ENCODE measurements around the gene LUC7L3.
"Not testable (repeated sequence)": the region's sequence is repeated elsewhere in the genome, so short reads cannot be mapped to it uniquely, and the experiment has no call there.

Gene LUC7L3

DNA sequence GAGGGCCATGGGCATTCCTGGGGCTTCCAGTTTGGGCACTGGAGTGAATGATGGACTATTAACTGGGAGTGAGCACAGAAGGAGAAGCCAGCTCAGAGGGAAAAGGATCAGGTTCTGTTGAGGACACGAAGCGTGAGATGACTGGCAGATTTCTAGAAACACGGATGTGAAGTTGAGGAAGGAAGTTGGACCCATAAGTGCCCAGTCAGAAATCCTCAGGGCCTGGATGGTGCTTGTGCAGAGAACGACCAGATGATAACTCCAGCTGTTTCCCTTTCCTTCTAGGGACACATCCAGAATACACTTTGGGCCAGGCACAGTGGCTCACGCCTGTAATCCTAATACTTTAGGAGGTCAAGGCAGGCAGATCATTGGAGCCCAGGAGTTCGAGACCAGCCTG is 71.2 kb downstream of the LUC7L3 start:
- no peak for DNase-seq

DNA sequence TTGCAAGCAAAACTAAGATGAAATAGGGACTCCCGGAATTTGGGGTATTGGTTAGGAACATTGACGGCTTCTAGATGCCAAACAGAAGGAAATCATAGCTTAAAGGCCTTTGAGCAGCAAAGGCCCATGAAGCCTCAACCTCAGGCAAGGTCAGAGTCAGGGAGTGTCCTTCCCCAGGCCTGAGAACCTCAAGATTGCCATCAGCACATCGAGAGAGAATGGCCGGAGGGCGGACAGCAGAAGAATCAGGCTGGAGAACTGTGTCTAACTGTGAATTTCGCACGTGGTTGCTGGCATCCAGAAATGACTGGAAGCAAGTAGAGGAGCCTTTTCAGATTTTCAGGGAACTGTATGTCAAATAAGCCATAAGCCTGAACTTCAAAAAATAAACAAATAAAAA is 72.7 kb downstream of the LUC7L3 start:
- DNase-seq: no peak

DNA sequence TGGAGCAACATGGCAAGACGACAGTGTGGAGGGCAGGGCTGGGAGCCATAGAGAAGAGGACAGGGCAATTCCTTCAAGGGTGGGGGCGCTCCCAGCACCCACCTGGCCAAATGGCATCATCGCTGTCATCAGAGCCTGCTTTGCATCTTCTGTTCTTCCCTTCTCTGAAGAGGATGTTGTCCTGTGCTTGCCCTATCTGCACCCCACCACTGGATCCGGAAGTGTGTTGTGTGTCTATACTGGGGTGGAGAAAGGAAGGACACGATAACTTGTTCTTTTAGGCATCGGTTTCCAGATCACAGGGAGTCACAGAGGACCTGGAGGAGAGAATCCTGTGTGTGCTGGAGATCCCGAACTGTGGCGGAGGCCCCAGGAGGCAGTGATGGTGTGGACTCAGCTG is 73.6 kb downstream of the LUC7L3 start:
- no peak for DNase-seq

DNA sequence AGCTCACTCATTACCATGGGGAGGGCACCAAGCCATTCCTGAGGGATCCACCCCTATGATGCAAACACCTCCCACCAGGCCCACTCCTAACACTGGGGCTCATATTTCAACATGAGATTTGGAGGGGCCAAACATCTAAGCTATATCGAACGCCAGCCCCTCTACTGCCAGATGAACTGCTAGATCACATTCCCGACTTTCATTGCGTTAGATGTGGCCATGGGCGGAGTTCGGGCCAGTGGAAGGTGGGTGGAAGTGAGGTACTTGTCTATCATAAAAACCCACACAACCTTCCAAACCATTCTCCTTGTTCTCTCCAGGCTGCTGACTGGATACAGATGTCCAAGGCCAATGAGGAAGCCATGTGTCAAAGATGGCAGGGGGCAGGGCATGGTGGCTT is 75.0 kb downstream of the LUC7L3 start:
- no peak for DNase-seq

DNA sequence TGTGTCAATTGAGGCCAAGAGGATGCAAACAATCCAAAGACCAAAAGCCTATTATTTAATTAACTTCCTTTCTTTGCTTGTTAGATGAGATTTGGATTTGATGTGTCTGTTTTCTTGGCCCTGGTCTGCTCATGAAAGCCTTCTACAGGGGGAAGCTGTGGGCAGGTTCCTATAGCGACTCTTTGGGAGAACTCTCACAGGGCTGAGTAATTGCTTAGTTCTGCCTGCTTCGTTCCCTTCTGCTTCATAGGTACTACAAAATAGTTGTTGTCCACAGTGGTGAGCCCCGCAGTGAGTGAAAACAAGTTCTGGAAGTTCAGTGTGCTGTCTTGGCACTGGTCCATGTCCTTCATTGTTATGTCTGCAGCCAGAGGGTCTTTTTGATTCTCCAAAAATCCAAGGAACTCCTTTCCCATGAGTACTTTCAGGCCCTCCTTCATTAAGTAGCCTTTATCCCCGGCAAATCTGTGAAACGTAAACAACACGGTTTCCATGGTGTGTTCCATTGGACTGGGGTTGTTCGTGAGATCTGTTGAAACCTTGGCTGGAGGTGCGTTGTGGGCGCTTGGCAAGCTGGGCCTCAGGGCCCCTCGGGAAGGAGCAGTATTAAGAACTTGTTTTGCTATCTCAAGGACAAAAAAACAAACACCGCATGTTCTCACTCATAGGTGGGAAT is 77.9 kb downstream of the LUC7L3 start:
- no peak for DNase-seq

DNA sequence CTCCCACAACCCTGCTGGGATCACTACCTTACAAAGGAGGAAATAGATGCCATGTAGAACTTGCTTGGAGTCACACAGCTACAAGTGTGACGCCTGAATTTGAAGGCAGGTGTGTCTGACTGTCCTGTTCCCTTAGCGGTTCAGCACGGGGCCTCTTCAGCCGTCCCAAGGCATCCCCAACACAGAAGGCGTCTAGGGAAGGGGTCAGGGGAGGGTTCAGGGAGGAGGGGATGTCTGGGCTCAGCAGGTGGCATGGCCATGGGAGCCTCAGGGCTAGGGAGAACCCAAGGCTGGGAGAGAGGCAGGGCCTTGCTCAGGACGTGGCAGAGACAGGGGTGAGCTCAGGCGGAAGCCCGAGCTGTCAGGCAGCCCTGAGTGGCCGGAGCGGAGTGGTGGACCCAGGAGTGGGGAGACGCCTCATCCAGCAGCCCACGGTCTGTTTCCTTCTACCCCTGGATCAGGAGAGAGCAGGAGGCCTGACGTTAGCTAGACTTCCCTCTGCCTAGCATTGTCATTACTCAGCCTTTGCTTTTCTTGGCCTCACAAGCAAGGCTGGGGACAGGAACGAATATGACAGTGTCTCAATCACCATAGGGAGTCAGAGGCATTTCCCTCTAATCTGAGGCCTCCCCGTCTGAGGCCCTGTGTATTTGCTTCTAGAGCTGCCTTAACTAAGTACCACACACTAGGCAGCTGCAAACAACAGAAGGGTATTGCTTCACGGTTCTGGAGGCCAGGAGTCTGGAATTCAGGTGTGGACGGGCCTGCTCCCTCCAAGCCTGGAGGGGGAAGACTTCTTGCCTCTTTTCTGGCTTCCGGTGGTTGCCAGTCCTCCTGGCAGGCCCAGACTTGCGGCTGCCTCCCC is 79.3 kb downstream of the LUC7L3 start:
- DNase-seq: no peak

DNA sequence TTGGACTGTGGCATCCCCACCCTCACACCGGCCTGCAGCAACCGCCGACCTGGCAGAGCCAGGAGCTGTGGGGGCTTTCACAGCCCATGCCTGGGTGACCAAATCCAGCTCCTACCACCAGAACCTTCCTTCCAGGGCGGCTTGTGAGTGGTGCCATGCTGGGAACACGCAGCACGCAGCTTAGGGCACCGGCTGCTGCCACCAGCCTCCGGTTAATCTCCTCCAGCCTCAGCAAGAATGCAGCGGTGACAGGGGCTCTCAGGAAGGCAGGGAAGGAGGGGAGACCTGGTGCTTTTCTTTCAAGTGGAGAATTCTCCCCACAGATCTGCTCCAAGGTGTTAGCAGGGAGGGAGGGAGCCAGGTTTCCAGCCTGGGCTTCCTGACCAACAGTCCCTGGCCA is 80.2 kb downstream of the LUC7L3 start:
- no peak for DNase-seq

DNA sequence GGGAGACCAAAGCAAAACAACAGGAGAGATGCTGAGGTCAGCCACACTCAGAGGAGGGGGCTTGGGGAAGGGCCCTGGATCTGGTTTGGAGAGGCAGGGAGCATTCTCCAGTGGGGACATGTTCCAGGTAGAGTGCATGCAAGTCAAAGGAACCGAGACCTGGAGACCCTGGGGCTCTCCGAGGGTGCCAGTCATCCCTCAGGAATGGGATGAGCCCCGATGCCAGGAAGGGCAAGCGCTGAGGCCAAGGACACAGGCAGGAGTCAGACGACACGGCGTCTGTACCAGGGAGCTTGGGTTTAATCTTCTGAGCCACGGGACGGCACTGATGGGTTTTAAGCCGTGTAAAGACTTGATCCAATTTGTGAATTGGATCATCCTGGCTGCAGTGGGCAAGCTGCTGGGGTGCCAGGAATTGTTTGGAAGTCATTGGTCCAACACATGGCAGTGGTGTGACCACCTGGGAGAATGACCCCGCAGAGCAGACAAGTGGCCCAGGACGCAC is 80.8 kb downstream of the LUC7L3 start:
- DNase-seq: no peak

DNA sequence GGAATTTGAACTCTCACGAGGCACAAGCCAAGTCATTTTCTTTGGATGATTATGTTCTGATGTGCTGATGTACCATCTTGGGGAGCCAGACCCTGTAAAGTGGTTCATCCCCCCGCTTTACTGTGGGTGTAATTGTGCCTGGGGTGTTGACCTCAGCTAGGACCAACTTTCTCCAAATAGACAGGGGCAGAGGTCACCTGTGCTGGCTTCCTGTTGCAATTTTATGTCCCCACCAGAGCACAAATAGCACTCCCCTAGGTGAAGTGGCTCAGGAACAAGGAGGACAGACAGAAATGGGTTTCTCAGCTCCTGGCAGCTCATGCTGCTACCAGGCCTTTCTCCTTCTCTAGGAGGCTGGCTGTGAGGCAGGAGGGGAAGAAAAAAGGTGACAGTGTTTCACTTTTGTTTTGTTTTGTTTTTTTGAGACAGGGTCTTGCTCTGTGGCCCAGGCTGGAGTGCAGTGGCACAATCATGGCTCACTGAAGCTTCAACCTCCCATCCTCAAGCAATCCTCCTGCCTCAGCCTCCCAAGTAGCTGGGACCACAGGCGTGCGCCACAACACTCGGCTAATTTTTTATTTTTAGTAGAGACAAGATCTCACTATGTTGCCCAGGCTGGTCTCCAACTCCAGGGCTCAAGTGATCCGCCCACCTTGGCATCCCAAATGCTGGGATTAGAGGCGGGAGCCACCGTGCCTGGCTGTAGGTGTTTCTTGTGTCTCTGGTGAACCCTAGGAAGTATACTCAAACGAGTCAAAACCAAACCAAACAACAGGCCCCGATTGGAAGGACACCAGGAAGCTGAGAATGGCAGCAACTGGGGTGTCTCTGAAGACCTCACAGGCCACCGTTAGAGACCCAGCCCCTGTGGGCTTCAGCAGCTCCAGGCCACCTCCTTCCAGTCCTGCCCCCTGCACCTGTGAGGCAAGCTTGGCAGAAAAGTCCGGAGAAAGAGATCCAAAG is 83.5 kb downstream of the LUC7L3 start:
- DNase-seq: no peak

DNA sequence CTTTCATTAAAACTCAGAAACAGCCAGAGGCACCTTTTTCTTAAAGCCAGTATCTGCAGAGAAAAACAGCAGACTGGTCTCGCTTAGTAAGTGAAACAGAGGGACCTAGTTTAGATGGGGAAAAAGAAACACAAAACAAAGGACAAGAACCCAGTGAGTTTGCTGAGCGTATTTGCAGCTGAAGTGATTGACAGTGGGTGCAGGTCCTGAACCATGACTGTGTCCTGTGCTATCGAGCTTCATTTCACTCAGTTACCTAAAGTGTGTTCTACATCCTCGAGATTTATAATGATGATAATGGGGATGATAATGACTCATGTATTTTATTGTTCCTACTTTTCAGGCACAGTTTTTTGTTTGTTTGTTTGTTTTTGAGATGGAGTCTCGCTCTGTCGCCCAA is 84.3 kb downstream of the LUC7L3 start:
- DNase-seq: no peak

DNA sequence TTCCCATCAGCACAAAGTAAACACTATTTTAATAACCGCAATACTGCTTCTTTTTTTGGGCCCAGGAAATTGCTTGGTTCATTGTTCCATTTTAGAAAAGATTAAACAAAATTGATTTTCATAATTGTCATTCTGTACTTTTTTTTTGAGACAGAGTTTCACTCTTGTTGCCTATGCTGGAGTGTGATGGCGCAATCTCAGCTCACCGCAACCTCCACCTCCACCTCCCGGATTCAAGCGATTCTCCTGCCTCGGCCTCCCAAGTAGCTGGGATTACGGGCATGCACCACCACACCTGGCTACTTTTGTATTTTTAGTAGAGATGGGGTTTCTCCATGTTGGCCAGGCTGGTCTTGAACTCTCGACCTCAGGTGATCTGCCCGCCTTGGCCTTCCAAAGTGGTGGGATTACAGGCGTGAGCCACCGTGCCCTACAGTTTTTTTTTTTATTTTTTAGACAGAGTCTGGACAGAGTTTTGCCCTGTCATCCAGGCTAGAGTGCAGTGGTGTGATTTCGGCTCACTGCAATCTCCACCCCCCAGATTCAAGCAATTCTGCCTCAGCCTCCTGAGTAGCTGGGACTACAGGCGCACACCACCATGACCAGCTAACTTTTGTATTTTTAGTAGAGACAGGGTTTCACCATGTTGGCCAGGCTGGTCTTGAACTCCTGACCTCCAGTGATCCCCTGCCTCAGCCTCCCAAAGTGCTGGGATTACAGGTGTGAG is 85.5 kb downstream of the LUC7L3 start:
- not testable (repeated sequence) for DNase-seq

DNA sequence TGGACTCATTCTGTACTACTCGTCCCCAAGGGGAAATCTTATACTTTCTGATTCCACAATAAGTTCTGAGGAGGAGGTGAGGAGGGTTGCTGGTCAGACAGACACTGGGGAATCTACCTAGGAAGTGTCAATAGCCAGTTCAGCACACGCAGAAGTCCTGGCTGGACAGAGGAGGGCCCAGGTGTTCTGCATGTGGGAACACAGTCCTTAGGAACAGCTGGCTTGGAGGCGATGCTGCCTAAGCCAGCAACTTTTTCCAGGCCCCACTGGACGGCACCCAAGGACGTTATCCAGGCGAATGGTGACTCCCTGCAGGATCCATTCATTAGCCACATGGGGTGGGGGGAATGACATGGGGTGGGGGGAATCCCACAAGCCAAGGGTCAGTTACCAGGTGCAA is 86.1 kb downstream of the LUC7L3 start:
- DNase-seq: no peak
